ENCODE data around the gene PXN. TPM values are rescaled to one million over a fixed set of nuclear protein-coding genes. Genes with fewer than 3 reads are reported as not detected.

Gene PXN
- total and polyA plus RNA-seq, 2 experiments from 2014 or later = 38.4 to 76.0 TPM

- TF ChIP-seq ZNF462 (CRISPR knock-in tag; IDR thresholded peaks at IDR 0.05) (no peak), STAT1 (IDR thresholded peaks at IDR 0.05; ENCODE audit: unreplicated experiment) (no peak), CTCF (conservative IDR thresholded peaks at IDR 0.05; ENCODE audit: low read depth in 2 of 2) (no peak), ZNF331 (CRISPR knock-in tag; IDR thresholded peaks at IDR 0.05; ENCODE audit: low read depth) (no peak), ETS1 (IDR thresholded peaks at IDR 0.05) (no peak), EZH2 (IDR thresholded peaks at IDR 0.05; ENCODE audit: low read depth, unreplicated experiment) (no peak), CREB1 (CRISPR knock-in tag; IDR thresholded peaks at IDR 0.05; ENCODE audit: low read depth) (no peak), EZH2phosphoT487 (IDR thresholded peaks at IDR 0.05; ENCODE audit: unreplicated experiment) (no peak), JUNB (IDR thresholded peaks at IDR 0.05; ENCODE audit: unreplicated experiment) (no peak), POLR2AphosphoS5 (IDR thresholded peaks at IDR 0.05; ENCODE audit: low read depth) (no peak)
Observed at GRCh38 chr12:120175062-120175461, 90.5 kb downstream of the PXN start (continued).

Measured in GM23338 (cell line).